SKM-1 treated with dmso at 0.1 percent for 144 hours (cell line): ENCODE measurements around the gene GPER1.
"Not testable (repeated sequence)": the region's sequence is repeated elsewhere in the genome, so short reads cannot be mapped to it uniquely, and the experiment has no call there.

Experiments
- DNase-seq: peaks from one replicate; lab custom pipeline; 2025; ENCODE audit not compliant: unreplicated experiment; lab: John Stamatoyannopoulos, UW

The GPER1 gene

DNA sequence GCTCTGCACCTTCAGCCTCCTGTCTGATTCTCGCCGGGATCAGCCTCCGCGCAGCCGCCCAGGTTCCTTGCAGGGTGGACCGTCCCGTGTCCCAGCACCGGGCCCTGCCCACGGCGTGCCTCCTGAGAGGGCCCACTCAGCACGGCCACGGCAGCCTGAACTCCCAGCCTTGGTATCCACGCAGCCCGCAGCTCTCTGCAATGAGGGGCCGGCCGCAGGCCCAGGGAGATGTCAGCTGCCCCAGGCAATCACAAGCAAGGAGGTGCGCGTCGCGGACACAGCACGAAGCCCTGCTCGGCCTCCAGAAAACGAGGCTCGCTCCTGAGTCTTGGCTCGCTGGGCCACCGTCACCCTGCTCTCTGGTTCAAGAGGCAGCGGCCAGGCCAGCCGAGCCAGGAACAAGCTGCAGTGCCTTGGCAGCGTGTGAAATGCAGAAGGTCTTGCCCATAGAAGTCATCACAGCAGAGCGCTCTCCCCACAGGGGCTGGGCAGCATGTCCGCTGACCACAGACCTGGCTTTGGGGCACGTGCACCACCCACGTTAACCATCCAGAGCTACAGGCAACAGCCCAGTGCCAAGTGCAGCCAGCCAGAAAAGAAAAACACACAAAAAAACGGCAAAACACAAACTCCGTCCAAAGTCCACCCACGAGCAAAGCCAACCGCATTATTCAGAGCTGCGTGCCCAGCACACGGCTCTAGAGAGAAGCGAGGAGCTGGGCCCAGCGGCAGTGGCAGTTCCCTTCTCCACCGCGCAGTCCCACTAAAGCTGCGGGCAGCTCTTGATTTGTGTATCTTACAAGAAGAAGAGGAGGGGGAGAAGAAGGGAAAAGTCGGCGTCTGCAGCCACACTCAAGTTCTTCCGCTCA, 13.9 kb downstream of the GPER1 start:
- no peak for DNase-seq

- no peak for DNase-seq
Measured at GRCh38 chr7:1103009-1103788, 15.3 kb downstream of the GPER1 start.

GRCh38 chr7:1103789-1104515, 16.0 kb downstream of the GPER1 start:
- no peak for DNase-seq

GRCh38 chr7:1104516-1105179, 16.7 kb downstream of the GPER1 start:
- no peak for DNase-seq

GRCh38 chr7:1105189-1105588, 17.3 kb downstream of the GPER1 start:
- DNase-seq, result no peak

DNA sequence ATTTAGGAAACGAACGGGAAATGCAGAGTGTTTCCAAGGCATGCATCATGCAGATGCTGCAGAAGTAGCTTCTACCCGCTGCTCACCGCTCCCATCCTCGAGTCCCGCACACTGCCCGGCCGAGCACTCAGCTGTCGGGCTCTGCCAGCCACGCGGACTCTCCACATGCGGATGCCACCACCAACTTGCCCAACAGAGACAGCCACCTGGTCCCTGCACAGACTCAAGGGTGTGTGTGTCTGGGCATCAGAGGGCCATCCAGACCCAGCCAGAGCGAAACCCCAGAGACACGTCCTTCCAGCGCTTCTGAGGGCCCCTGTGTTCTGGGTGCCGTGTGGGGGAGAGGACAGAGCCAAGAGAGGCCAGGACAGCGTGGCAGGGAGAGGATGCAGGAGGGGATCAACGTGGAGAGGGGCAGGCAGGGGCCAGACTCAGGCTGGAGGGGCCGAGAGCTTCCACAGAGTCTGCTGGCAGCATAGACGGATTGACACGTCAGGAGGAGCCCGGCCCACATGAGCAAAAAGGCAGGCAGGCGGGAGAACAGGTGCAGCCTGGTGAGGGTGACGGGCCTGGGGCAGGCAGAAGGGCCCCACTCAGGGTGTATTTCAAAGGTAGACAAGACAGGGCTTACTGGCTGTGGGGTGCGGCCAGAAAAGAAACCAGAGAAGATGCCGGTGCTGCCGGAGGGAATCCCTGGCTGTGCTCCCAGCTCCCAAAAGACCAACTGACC, 18.3 kb downstream of the GPER1 start:
- DNase-seq, result no peak

GRCh38 chr7:1106793-1107421, 19.0 kb downstream of the GPER1 start:
- DNase-seq, result no peak

- DNase-seq, result no peak
Measured at GRCh38 chr7:1108264-1108920, 20.5 kb downstream of the GPER1 start.

DNA sequence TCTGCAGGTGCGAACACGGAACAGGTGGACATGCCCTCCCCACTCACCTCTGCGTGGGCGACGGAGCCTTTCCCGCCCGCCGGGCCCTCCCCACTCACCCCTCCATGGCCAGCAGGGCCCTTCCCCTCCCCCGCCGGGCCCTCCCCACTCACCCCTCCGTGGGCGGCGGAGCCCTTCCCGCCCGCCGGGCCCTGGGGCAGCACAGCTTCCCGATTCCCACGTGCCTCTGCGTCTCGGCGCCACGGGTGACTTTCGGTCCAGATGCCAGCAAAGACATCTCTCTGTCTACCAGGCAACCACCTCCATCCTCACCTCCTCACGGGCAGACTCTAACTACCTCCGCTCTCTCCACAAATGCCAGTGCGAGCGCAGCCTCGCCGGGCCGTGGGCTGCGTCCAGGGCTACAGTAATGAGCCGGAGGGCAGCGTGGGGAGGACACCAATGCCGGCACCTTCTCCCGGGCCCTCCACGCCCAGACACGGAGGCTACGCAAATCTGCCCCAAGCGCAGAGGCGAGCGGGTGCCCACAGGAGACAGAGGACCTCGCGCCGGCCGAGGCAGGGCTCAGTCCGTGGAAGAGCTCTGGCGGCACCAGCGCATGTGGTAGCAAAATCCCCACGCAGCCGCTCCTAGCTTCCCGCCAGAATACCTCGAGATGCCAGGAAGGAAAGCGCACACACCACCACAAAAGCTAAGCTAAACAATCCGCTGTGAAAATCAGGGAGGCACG, 21.8 kb downstream of the GPER1 start:
- no peak for DNase-seq

DNA sequence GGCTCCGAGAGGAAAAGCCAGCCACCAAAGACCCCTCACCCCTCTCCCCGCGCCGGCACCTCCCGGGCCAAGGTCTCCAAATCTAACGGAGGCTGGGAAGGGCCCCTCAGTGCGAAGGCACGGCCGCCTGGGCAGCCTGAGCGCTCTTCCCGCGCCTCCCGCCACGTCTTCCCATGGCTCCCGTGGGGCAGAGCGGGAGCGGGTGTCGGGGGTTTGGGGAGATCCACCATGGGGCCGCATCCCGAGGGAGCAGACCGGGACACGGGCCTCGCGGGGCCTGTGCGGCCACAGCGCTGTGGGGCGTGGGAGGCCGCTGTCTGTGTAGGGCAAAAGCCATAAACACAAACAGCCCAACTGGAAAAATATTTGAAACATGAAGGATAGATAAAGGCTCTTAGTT, 22.4 kb downstream of the GPER1 start:
- no peak for DNase-seq

DNA sequence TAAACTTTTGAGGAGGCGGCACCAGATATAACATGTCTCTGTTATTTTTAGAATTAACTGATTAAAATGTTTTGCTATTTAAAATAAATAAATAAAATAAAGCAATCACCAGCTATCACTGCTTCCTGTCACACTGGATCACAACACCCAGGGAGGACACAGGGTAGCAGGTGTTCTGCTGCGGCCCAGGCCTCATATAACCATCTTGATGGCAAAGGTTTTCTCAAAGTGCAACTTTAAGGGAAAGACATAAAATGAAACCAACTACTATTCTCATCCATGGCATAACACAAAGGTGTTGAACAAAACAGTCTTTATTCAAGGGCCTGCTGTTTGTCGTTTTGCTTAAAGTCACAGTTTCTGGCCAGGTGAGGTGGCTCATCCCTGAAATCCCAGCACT, 23.2 kb downstream of the GPER1 start:
- DNase-seq, result no peak

- no peak for DNase-seq
Measured at GRCh38 chr7:1112109-1112508, 24.2 kb downstream of the GPER1 start.

DNA sequence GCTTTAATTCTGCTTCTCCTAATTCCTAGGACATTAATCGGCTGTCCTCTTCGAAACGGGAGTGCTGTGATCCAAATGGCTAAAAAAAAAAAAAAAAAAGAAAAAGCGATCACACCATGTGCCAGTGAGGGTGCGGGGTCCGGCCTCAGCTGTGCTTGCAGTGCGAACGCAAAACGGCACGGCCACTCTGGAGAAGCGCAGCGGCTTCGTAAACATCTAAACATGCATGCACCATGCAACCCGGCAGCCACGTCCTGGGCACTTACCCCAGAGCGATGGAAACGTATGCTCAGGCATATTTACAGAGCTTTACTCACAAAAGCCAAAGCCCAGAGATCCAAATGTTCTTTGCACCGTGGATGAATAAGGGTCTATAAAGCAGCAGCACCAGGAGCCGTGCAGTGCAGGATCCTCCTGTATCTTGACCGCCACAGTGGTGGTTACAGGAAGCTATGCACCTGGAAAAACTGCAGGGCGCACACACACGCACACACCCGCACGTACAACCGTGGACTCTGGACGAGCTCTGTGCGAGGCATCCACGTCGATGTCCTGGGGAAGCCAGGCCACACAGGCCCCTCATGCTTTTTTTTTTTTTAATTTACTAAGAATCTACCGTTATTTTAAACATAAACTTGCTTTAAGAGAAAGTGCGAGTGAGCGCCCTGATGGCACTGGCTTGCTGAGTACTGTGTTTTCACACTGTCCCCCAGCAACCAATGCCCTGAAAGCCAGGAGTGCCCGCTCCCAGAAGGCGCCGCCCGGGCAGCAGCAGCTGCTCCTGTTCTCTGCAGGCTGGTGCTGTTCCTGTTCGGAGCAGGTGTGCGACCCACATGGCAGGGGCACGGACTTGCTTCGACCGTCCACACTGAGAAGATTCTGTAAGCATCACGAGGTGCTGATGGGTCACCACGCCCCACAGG, 25.0 kb downstream of the GPER1 start:
- DNase-seq, result no peak

- DNase-seq, result no peak
Measured at GRCh38 chr7:1113548-1113885, 25.6 kb downstream of the GPER1 start.

- no peak for DNase-seq
Measured at GRCh38 chr7:1114088-1114487, 26.2 kb downstream of the GPER1 start.

DNA sequence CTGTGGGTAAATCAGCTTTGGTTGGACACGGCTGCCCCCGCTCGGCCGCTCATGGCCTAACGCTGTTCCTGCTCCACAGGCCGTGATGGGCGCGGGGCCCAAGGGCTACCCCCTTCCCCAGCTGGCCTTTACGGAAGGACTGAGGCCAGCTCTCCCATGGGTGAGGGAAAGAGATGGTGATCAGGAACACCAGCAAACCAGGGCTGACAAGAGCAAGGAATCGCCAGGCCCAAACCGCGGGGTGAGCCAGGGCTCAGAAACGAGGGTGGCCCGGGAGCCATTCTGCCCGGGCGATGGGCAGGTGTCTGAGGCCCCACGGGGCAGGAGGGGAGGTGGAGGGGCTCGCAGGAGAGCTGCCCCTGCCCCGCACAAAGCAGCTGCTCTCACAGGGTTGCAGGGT, 26.6 kb downstream of the GPER1 start:
- DNase-seq, result no peak

DNA sequence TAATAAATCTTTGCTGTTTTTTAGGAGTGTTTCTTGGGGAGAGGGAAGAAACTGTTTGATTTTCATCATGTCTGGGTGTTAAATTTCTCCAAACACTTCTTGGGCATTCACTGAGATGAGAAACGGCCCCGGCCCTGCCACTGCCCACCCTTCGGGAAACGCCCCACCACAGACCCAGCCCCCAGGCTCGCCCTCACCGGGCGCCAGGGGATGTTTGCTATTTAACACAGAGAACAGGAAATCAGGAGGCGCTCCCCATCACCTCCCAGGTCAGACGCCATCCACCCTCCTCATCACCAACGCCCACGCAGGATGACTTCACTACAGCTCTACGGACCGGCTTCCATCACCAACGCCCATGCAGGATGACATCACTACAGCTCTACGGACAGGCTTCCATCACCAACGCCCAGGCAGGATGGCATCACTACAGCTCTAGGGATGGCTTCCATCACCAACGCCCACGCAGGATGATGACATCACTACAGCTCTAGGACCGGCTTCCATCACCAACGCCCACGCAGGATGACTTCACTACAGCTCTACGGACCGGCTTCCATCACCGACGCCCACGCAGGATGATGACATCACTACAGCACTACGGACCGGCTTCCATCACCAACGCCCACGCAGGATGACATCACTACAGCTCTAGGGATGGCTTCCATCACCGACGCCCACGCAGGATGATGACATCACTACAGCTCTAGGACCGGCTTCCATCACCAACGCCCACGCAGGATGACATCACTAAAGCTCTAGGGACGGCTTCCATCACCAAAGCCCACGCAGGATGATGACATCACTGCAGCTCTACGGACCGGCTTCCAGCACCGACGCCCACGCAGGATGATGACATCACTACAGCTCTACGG, 27.5 kb downstream of the GPER1 start:
- not testable (repeated sequence) for DNase-seq
